ENCODE data around the gene DUXA. TPM values are rescaled to one million over a fixed set of nuclear protein-coding genes. Genes with fewer than 3 reads are reported as not detected.

Gene DUXA
- total and polyA plus RNA-seq, 9 of the 15 experiments (the other 6 are each of a cell fraction or from before 2014, with no cell fraction given): not detected

DNA sequence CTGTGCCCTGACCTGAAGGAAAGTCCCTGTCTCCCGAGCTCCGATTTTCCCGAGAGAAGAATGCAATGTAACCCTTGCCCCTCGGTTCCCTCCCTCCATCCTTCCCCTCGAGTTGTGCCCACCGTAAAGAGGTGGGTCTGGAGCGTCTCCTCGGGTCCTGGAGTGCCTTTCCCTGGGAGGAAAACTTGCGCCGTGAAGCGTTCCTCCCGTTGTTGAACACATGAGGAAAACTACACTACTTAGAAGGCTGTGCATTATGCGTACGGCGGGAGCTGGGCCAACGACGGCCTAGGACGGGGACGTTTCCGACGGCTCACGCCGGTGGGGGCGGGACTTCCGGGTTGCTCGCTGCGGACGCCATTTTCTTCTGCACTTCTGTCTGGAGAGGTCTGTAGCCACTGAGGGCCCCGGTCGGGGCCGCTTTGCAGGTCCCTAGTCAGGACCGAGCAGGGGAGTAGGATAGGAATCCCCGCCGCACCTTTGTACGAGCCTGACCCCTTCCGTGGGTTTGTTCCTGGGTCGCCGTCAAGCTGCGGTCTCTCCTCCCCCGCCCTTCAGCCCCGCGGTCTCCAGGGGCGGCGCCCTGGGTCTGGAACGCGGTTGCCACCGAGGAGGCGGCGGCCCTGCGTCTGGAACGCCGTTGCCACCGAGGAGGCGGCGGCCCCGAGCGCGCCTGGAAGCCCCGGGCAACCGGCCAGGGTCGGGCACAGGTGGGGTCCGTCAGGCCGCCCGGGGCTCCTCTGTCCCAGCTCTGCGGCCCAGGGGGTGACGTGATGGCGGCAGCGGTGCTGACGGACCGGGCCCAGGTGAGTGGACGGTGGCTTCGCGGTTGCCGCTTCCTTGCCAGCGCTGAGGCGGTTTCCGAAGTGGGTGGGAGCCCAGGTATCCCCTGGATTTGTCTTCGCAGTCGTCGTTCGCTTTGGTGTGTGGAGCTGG is 24.1 kb upstream of the DUXA start, which contains the start of gene ZNF264 (continued):
- TF ChIP-seq, protein P1, sequence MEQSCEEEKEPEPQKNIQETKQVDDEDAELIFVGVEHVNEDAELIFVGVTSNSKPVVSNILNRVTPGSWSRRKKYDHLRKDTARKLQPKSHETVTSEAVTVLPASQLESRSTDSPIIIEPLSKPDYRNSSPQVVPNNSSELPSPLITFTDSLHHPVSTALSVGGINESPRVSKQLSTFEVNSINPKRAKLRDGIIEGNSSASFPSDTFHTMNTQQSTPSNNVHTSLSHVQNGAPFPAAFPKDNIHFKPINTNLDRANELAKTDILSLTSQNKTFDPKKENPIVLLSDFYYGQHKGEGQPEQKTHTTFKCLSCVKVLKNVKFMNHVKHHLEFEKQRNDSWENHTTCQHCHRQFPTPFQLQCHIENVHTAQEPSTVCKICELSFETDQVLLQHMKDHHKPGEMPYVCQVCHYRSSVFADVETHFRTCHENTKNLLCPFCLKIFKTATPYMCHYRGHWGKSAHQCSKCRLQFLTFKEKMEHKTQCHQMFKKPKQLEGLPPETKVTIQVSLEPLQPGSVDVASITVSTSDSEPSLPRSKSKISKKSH (CRISPR knock-in tag; IDR thresholded peaks at IDR 0.05): no peak
- TF ChIP-seq ZNF408 (CRISPR knock-in tag; IDR thresholded peaks at IDR 0.05; ENCODE audit: low read depth): no peak
- TF ChIP-seq ZNF212 (CRISPR knock-in tag; IDR thresholded peaks at IDR 0.05): no peak
- no peak for TF ChIP-seq MTA2 (IDR thresholded peaks at IDR 0.05; ENCODE audit: low read depth)
- TF ChIP-seq CCNT2 (IDR thresholded peaks at IDR 0.05; ENCODE audit: borderline replicate concordance, extremely low read depth, insufficient read length, low read depth, low read length): no peak
- TF ChIP-seq EHMT2 (IDR thresholded peaks at IDR 0.05): peak; percentile 84; the same call in 1 of the 2 replicates
- TF ChIP-seq ZNF57 (CRISPR knock-in tag; IDR thresholded peaks at IDR 0.05): no peak
- TF ChIP-seq, protein P2, sequence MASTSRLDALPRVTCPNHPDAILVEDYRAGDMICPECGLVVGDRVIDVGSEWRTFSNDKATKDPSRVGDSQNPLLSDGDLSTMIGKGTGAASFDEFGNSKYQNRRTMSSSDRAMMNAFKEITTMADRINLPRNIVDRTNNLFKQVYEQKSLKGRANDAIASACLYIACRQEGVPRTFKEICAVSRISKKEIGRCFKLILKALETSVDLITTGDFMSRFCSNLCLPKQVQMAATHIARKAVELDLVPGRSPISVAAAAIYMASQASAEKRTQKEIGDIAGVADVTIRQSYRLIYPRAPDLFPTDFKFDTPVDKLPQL (IDR thresholded peaks at IDR 0.05; ENCODE audit: extremely low read depth, insufficient read length): no peak
- no peak; the same call in 1 of the 2 replicates for TF ChIP-seq CTBP1 (IDR thresholded peaks at IDR 0.05; ENCODE audit: borderline replicate concordance)
- no peak for TF ChIP-seq HMGN3 (IDR thresholded peaks at IDR 0.05; ENCODE audit: borderline replicate concordance, extremely low read depth, insufficient read length, low read depth, low read length)
- TF ChIP-seq, protein P3, sequence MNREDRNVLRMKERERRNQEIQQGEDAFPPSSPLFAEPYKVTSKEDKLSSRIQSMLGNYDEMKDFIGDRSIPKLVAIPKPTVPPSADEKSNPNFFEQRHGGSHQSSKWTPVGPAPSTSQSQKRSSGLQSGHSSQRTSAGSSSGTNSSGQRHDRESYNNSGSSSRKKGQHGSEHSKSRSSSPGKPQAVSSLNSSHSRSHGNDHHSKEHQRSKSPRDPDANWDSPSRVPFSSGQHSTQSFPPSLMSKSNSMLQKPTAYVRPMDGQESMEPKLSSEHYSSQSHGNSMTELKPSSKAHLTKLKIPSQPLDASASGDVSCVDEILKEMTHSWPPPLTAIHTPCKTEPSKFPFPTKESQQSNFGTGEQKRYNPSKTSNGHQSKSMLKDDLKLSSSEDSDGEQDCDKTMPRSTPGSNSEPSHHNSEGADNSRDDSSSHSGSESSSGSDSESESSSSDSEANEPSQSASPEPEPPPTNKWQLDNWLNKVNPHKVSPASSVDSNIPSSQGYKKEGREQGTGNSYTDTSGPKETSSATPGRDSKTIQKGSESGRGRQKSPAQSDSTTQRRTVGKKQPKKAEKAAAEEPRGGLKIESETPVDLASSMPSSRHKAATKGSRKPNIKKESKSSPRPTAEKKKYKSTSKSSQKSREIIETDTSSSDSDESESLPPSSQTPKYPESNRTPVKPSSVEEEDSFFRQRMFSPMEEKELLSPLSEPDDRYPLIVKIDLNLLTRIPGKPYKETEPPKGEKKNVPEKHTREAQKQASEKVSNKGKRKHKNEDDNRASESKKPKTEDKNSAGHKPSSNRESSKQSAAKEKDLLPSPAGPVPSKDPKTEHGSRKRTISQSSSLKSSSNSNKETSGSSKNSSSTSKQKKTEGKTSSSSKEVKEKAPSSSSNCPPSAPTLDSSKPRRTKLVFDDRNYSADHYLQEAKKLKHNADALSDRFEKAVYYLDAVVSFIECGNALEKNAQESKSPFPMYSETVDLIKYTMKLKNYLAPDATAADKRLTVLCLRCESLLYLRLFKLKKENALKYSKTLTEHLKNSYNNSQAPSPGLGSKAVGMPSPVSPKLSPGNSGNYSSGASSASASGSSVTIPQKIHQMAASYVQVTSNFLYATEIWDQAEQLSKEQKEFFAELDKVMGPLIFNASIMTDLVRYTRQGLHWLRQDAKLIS (CRISPR knock-in tag; IDR thresholded peaks at IDR 0.05): no peak
- no peak for TF ChIP-seq CC2D1A (IDR thresholded peaks at IDR 0.05)
- TF ChIP-seq, protein P4, sequence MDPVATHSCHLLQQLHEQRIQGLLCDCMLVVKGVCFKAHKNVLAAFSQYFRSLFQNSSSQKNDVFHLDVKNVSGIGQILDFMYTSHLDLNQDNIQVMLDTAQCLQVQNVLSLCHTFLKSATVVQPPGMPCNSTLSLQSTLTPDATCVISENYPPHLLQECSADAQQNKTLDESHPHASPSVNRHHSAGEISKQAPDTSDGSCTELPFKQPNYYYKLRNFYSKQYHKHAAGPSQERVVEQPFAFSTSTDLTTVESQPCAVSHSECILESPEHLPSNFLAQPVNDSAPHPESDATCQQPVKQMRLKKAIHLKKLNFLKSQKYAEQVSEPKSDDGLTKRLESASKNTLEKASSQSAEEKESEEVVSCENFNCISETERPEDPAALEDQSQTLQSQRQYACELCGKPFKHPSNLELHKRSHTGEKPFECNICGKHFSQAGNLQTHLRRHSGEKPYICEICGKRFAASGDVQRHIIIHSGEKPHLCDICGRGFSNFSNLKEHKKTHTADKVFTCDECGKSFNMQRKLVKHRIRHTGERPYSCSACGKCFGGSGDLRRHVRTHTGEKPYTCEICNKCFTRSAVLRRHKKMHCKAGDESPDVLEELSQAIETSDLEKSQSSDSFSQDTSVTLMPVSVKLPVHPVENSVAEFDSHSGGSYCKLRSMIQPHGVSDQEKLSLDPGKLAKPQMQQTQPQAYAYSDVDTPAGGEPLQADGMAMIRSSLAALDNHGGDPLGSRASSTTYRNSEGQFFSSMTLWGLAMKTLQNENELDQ (CRISPR knock-in tag; IDR thresholded peaks at IDR 0.05; ENCODE audit: borderline replicate concordance): no peak
- TF ChIP-seq ZNF274 (IDR thresholded peaks at IDR 0.05; ENCODE audit: borderline replicate concordance, low read depth, low read length): no peak
- no peak for TF ChIP-seq U2AF1 (optimal IDR thresholded peaks at IDR 0.05; ENCODE audit: low read depth, low read length)
- TF ChIP-seq ZC3H8 (IDR thresholded peaks at IDR 0.05): no peak
- no peak for TF ChIP-seq ETV6 (IDR thresholded peaks at IDR 0.05; ENCODE audit: borderline replicate concordance in 1 of 2, low read depth in 2 of 2, low read length in 1 of 2)
- TF ChIP-seq ETV6 (CRISPR knock-in tag; IDR thresholded peaks at IDR 0.05; ENCODE audit: borderline replicate concordance): no peak

All from K562 (cell line).